ENCODE measurements around the gene SLC22A23. TPM values are rescaled to one million over a fixed set of nuclear protein-coding genes. Genes with fewer than 3 reads are reported as not detected.
A peak's percentile ranks its signal among the peaks of the same experiment; 100 is the strongest.

The SLC22A23 gene
- total and polyA plus RNA-seq, 2 experiments from 2014 or later: 6.1 to 38.3 TPM

DNA sequence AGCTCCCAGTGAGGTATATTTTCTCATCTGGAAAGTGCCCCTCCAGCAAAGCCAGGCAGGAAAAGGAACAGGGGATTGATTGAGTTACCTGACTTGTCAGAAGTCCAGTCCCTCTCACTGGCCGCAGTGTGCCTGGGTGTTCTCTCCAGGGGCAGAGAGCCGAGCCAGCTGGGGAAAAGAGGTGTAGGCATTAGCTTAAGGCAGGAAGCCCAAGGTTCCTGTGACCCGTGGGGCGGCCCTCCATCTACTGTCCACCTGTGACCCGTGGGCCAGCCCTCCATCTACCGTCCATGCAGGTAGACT is 195.4 kb downstream of the SLC22A23 start:
- H4K20me1 ChIP-seq (replicated peaks; ENCODE audit: insufficient read depth): peaks cover 21% of the 10 kb centered on the region
- no peaks in the 10 kb centered on the region for H3K9me2 ChIP-seq (ENCODE audit: insufficient read depth)
- TF ChIP-seq EZH2phosphoT487 (IDR thresholded peaks at IDR 0.05; ENCODE audit: unreplicated experiment) (no peak), JUNB (IDR thresholded peaks at IDR 0.05; ENCODE audit: unreplicated experiment) (no peak), POLR2AphosphoS5 (IDR thresholded peaks at IDR 0.05; ENCODE audit: low read depth) (no peak), CREB1 (CRISPR knock-in tag; IDR thresholded peaks at IDR 0.05; ENCODE audit: low read depth) (no peak), NANOG (IDR thresholded peaks at IDR 0.05; ENCODE audit: borderline replicate concordance) (no peak), EZH2 (IDR thresholded peaks at IDR 0.05; ENCODE audit: low read depth, unreplicated experiment) (no peak), STAT1 (IDR thresholded peaks at IDR 0.05; ENCODE audit: unreplicated experiment) (no peak), ZNF114 (CRISPR knock-in tag; IDR thresholded peaks at IDR 0.05) (no peak), ZNF331 (CRISPR knock-in tag; IDR thresholded peaks at IDR 0.05; ENCODE audit: low read depth) (no peak)
- TF ChIP-seq, protein P1, sequence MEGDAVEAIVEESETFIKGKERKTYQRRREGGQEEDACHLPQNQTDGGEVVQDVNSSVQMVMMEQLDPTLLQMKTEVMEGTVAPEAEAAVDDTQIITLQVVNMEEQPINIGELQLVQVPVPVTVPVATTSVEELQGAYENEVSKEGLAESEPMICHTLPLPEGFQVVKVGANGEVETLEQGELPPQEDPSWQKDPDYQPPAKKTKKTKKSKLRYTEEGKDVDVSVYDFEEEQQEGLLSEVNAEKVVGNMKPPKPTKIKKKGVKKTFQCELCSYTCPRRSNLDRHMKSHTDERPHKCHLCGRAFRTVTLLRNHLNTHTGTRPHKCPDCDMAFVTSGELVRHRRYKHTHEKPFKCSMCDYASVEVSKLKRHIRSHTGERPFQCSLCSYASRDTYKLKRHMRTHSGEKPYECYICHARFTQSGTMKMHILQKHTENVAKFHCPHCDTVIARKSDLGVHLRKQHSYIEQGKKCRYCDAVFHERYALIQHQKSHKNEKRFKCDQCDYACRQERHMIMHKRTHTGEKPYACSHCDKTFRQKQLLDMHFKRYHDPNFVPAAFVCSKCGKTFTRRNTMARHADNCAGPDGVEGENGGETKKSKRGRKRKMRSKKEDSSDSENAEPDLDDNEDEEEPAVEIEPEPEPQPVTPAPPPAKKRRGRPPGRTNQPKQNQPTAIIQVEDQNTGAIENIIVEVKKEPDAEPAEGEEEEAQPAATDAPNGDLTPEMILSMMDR (conservative IDR thresholded peaks at IDR 0.05; ENCODE audit: low read depth in 2 of 2): no peak
- TF ChIP-seq, protein P2, sequence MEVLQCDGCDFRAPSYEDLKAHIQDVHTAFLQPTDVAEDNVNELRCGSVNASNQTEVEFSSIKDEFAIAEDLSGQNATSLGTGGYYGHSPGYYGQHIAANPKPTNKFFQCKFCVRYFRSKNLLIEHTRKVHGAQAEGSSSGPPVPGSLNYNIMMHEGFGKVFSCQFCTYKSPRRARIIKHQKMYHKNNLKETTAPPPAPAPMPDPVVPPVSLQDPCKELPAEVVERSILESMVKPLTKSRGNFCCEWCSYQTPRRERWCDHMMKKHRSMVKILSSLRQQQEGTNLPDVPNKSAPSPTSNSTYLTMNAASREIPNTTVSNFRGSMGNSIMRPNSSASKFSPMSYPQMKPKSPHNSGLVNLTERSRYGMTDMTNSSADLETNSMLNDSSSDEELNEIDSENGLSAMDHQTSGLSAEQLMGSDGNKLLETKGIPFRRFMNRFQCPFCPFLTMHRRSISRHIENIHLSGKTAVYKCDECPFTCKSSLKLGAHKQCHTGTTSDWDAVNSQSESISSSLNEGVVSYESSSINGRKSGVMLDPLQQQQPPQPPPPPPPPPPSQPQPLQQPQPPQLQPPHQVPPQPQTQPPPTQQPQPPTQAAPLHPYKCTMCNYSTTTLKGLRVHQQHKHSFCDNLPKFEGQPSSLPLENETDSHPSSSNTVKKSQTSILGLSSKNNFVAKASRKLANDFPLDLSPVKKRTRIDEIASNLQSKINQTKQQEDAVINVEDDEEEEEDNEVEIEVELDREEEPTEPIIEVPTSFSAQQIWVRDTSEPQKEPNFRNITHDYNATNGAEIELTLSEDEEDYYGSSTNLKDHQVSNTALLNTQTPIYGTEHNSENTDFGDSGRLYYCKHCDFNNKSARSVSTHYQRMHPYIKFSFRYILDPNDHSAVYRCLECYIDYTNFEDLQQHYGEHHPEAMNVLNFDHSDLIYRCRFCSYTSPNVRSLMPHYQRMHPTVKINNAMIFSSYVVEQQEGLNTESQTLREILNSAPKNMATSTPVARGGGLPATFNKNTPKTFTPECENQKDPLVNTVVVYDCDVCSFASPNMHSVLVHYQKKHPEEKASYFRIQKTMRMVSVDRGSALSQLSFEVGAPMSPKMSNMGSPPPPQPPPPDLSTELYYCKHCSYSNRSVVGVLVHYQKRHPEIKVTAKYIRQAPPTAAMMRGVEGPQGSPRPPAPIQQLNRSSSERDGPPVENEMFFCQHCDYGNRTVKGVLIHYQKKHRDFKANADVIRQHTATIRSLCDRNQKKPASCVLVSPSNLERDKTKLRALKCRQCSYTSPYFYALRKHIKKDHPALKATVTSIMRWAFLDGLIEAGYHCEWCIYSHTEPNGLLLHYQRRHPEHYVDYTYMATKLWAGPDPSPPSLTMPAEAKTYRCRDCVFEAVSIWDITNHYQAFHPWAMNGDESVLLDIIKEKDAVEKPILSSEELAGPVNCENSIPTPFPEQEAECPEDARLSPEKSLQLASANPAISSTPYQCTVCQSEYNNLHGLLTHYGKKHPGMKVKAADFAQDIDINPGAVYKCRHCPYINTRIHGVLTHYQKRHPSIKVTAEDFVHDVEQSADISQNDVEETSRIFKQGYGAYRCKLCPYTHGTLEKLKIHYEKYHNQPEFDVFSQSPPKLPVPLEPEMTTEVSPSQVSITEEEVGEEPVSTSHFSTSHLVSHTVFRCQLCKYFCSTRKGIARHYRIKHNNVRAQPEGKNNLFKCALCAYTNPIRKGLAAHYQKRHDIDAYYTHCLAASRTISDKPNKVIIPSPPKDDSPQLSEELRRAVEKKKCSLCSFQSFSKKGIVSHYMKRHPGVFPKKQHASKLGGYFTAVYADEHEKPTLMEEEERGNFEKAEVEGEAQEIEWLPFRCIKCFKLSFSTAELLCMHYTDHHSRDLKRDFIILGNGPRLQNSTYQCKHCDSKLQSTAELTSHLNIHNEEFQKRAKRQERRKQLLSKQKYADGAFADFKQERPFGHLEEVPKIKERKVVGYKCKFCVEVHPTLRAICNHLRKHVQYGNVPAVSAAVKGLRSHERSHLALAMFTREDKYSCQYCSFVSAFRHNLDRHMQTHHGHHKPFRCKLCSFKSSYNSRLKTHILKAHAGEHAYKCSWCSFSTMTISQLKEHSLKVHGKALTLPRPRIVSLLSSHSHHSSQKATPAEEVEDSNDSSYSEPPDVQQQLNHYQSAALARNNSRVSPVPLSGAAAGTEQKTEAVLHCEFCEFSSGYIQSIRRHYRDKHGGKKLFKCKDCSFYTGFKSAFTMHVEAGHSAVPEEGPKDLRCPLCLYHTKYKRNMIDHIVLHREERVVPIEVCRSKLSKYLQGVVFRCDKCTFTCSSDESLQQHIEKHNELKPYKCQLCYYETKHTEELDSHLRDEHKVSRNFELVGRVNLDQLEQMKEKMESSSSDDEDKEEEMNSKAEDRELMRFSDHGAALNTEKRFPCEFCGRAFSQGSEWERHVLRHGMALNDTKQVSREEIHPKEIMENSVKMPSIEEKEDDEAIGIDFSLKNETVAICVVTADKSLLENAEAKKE (CRISPR knock-in tag; IDR thresholded peaks at IDR 0.05): no peak
- TF ChIP-seq, protein P3, sequence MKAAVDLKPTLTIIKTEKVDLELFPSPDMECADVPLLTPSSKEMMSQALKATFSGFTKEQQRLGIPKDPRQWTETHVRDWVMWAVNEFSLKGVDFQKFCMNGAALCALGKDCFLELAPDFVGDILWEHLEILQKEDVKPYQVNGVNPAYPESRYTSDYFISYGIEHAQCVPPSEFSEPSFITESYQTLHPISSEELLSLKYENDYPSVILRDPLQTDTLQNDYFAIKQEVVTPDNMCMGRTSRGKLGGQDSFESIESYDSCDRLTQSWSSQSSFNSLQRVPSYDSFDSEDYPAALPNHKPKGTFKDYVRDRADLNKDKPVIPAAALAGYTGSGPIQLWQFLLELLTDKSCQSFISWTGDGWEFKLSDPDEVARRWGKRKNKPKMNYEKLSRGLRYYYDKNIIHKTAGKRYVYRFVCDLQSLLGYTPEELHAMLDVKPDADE (IDR thresholded peaks at IDR 0.05): no peak
- peaks cover 72% of the 10 kb centered on the region for H3K79me2 ChIP-seq (replicated peaks; ENCODE audit: insufficient read depth)
- Mint-ChIP-seq H3K4me3 (no peak overlapping the region), H3K9me3 (no peaks in the 10 kb centered on the region), H3K27me3 (ENCODE audit: insufficient read depth, low read depth, poor library complexity) (peaks cover 14% of the 10 kb centered on the region), H3K36me3 (ENCODE audit: low read depth) (peaks cover 38% of the 10 kb centered on the region), H3K27ac (no peak overlapping the region), H3K4me1 (peaks cover 27% of the 10 kb centered on the region)
- no peaks in the 10 kb centered on the region for H3K27me3 ChIP-seq (ENCODE audit: insufficient read depth)
- H3K4me1 ChIP-seq (ENCODE audit: insufficient read depth): peaks cover 21% of the 10 kb centered on the region
- 0 out of 2 replicates have a peak, but pooled peaks cover 3% of the 10 kb centered on the region for H3F3A ChIP-seq (replicated peaks; ENCODE audit: low read depth)
- no peak overlapping the region for H3K4me3 ChIP-seq
- no peak overlapping the region for H2AFZ ChIP-seq
- DNase-seq (ENCODE audit: low spot score) (no peak), ATAC-seq (no peak)
- no peak overlapping the region for H3K27ac ChIP-seq (ENCODE audit: low read depth)
- H3K4me2 ChIP-seq: peak overlapping the region; percentile 72; the same call in 1 of the 2 replicates
- no peaks in the 10 kb centered on the region; the same call in 1 of the 2 replicates for H3K36me3 ChIP-seq (ENCODE audit: insufficient read depth)
